Hepatocyte (in vitro differentiated cells): ENCODE results near the gene TRIM44. TPM values are rescaled to one million over a fixed set of nuclear protein-coding genes. Genes with fewer than 3 reads are reported as not detected.
"Not testable (repeated sequence)": the region's sequence is repeated elsewhere in the genome, so short reads cannot be mapped to it uniquely, and the experiment has no call there.

Source experiments
- DNase-seq: peaks from one replicate; pipeline ENCODE4 v3.0.0-alpha.2; 2016; ENCODE audit warnings: low spot score
- H2AFZ ChIP-seq: fragments of 200-600 bp; sonication (generic); 2 replicates; pipeline ENCODE4 v1.6.0; 2016; ENCODE audit warnings: antibody characterized with exemption, mild to moderate bottlenecking
- H3K27ac ChIP-seq: fragments of 200-600 bp; sonication (generic); 2 replicates; pipeline ENCODE4 v1.5.1; 2016; ENCODE audit warnings: mild to moderate bottlenecking
- H3K27me3 ChIP-seq: fragments of 200-600 bp; sonication (generic); 2 replicates; pipeline ENCODE4 v1.6.1; 2016
- H3K36me3 ChIP-seq: fragments of 200-600 bp; sonication (generic); replicated peaks from 2 replicates; pipeline ENCODE4 v1.5.1; 2016; ENCODE audit warnings: low read depth; ENCODE audit not compliant: insufficient read depth
- H3K4me1 ChIP-seq: fragments of 200-600 bp; sonication (generic); 2 replicates; pipeline ENCODE4 v1.5.1; 2016; ENCODE audit warnings: mild to moderate bottlenecking, moderate library complexity; ENCODE audit not compliant: insufficient read depth
- H3K4me2 ChIP-seq: fragments of 200-600 bp; sonication (generic); 2 replicates; pipeline ENCODE4 v1.6.0; 2016
- H3K4me3 ChIP-seq: fragments of 200-600 bp; sonication (generic); 2 replicates; pipeline ENCODE4 v1.5.1; 2016; ENCODE audit warnings: mild to moderate bottlenecking
- H3K79me2 ChIP-seq: fragments of 200-600 bp; sonication (generic); 2 replicates; pipeline ENCODE4 v1.6.0; 2017; ENCODE audit warnings: mild to moderate bottlenecking
- H3K9me2 ChIP-seq: fragments of 200-600 bp; sonication (generic); replicated peaks from 2 replicates; pipeline ENCODE4 v1.6.0; 2017; ENCODE audit warnings: mild to moderate bottlenecking; ENCODE audit not compliant: insufficient read depth
- H3K9me3 ChIP-seq: fragments of 200-600 bp; sonication (generic); 2 replicates; pipeline ENCODE4 v1.5.1; 2016; ENCODE audit warnings: low read depth, mild to moderate bottlenecking
- H4K20me1 ChIP-seq: fragments of 200-600 bp; sonication (generic); 2 replicates; pipeline ENCODE4 v1.6.0; 2016; ENCODE audit warnings: mild to moderate bottlenecking; ENCODE audit not compliant: insufficient read depth, poor library complexity, severe bottlenecking
- CTCF ChIP-seq: fragments of 200-600 bp; sonication (generic); IDR thresholded peaks from 2 replicates; pipeline ENCODE4 v1.5.1; 2016; ENCODE audit warnings: antibody characterized with exemption, mild to moderate bottlenecking; ENCODE audit not compliant: poor library complexity
- EZH2 ChIP-seq: fragments of 200-600 bp; sonication (generic); IDR thresholded peaks from 2 replicates; pipeline ENCODE4 v1.6.1; 2016; ENCODE audit warnings: antibody characterized with exemption, mild to moderate bottlenecking, borderline replicate concordance
- EZH2phosphoT487 ChIP-seq: fragments of 200-600 bp; sonication (generic); IDR thresholded peaks from one replicate; pipeline ENCODE4 v1.6.1; 2018; ENCODE audit warnings: antibody characterized with exemption, mild to moderate bottlenecking, low read depth, moderate library complexity; ENCODE audit not compliant: unreplicated experiment, severe bottlenecking
- WGBS: methylation state at CpG from one replicate; pipeline ENCODE4 v1.1.6; 2016; ENCODE audit warnings: low lambda C conversion rate; ENCODE audit errors: missing lambda C conversion rate; 5-methylcytosine and 5-hydroxymethylcytosine counted together
- polyA plus RNA-seq: library from polyadenylated mRNA; unstranded; fragments of >200 nt; fragmentation: Nextera tagmentation; extraction: Ambion mirVana; gene quantifications from 2 replicates; pipeline ENCODE4 v1.2.1, GENCODE V29; 2016
- total RNA-seq: library from RNA; depleted of rRNA; stranded (reverse); fragments of >200 nt; gene quantifications from 2 replicates; pipeline ENCODE4 v1.2.3, GENCODE V29; 2014

TRIM44 gene
- total and polyA plus RNA-seq, 2 experiments from 2014 or later = 20.8 to 43.2 TPM

- no peak overlapping the region for H2AFZ ChIP-seq
- H3K4me1 ChIP-seq = no peaks in the 10 kb centered on the region
- H3K4me3 ChIP-seq = no peak overlapping the region
- no peaks in the 10 kb centered on the region for H4K20me1 ChIP-seq
- H3K27ac ChIP-seq = no peak overlapping the region
- no peaks in the 10 kb centered on the region for H3K9me2 ChIP-seq
- no peaks in the 10 kb centered on the region for H3K9me3 ChIP-seq
- no peak overlapping the region for H3K4me2 ChIP-seq
- H3K36me3 ChIP-seq = no peaks in the 10 kb centered on the region
- no peaks in the 10 kb centered on the region for H3K79me2 ChIP-seq
- DNase-seq = no peak
- TF ChIP-seq EZH2phosphoT487 (no peak), CTCF (no peak), EZH2 (no peak)
- no peaks in the 10 kb centered on the region for H3K27me3 ChIP-seq
These were observed 194.2 kb downstream of the TRIM44 start for GRCh38 chr11:35856756-35857155.

GRCh38 chr11:35857922-35858321, 195.3 kb downstream of the TRIM44 start:
- Histone ChIP-seq H3K4me2 (no peak overlapping the region), H3K9me3 (no peaks in the 10 kb centered on the region), H2AFZ (no peak overlapping the region), H3K27me3 (no peaks in the 10 kb centered on the region), H3K9me2 (no peaks in the 10 kb centered on the region), H3K4me1 (no peaks in the 10 kb centered on the region), H3K36me3 (no peaks in the 10 kb centered on the region), H3K79me2 (no peaks in the 10 kb centered on the region), H4K20me1 (no peaks in the 10 kb centered on the region), H3K27ac (no peak overlapping the region), H3K4me3 (no peak overlapping the region)
- WGBS = 91% methylated on average over 3 of the region's 3 CpGs
- TF ChIP-seq CTCF (no peak), EZH2phosphoT487 (no peak), EZH2 (no peak)
- DNase-seq = no peak

- DNase-seq = no peak
- no peaks in the 10 kb centered on the region for H3K9me2 ChIP-seq
- no peaks in the 10 kb centered on the region for H4K20me1 ChIP-seq
- no peak overlapping the region for H3K4me3 ChIP-seq
- no peaks in the 10 kb centered on the region for H3K27me3 ChIP-seq
- no peak overlapping the region for H2AFZ ChIP-seq
- 94% methylated on average over 2 of the region's 2 CpGs for WGBS
- H3K4me1 ChIP-seq = no peaks in the 10 kb centered on the region
- H3K4me2 ChIP-seq = no peak overlapping the region
- H3K79me2 ChIP-seq = no peaks in the 10 kb centered on the region
- TF ChIP-seq EZH2 (no peak), CTCF (no peak), EZH2phosphoT487 (no peak)
- no peak overlapping the region for H3K27ac ChIP-seq
- H3K9me3 ChIP-seq = no peaks in the 10 kb centered on the region
- no peaks in the 10 kb centered on the region for H3K36me3 ChIP-seq
These were observed 196.7 kb downstream of the TRIM44 start for GRCh38 chr11:35859301-35859700.

GRCh38 chr11:35860194-35860593, 197.6 kb downstream of the TRIM44 start:
- H3K27ac ChIP-seq, H3K27me3 ChIP-seq, H3K9me3 ChIP-seq, DNase-seq, H3K4me2 ChIP-seq, H3K79me2 ChIP-seq, H2AFZ ChIP-seq, H3K36me3 ChIP-seq, H3K9me2 ChIP-seq, H3K4me1 ChIP-seq, H3K4me3 ChIP-seq, H4K20me1 ChIP-seq: not testable (repeated sequence)
- WGBS = 100% methylated on average over 3 of the region's 3 CpGs
